NCI-H345 treated with DMSO at 0.1 percent for 48 hours (cell line): ENCODE data around the gene PKLR.
"Not testable (repeated sequence)": the region's sequence is repeated elsewhere in the genome, so short reads cannot be mapped to it uniquely, and the experiment has no call there.

ENCODE experiments used
- DNase-seq: peaks from one replicate; lab custom pipeline; 2025; ENCODE audit not compliant: unreplicated experiment; lab: John Stamatoyannopoulos, UW

The PKLR gene

DNA sequence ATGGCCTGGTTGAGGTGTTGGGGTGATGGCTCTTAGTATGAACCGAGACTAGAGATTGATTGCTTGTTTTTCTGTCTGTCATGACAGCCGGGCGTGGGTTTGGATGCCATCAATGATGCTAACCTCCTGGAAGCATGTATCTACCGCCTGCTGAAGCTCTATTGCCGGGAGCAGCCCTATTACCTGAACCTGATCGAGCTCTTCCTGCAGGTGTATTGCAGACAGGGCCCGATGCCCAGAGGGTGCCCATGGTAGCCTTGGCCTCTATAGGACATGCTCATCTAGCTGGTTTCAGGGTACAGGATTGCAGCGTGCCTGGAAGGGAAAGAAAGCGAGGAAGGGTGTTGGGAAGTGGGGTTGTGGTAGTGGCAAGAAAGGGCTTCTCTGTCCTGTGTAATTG, 16.8 kb upstream of the PKLR start:
- no peak for DNase-seq

- DNase-seq: no peak
Observed at GRCh38 chr1:155316922-155317321, 15.7 kb upstream of the PKLR start.

GRCh38 chr1:155313261-155313660, 12.0 kb upstream of the PKLR start:
- DNase-seq: no peak

GRCh38 chr1:155309423-155310021, 8.3 kb upstream of the PKLR start:
- DNase-seq: no peak

DNA sequence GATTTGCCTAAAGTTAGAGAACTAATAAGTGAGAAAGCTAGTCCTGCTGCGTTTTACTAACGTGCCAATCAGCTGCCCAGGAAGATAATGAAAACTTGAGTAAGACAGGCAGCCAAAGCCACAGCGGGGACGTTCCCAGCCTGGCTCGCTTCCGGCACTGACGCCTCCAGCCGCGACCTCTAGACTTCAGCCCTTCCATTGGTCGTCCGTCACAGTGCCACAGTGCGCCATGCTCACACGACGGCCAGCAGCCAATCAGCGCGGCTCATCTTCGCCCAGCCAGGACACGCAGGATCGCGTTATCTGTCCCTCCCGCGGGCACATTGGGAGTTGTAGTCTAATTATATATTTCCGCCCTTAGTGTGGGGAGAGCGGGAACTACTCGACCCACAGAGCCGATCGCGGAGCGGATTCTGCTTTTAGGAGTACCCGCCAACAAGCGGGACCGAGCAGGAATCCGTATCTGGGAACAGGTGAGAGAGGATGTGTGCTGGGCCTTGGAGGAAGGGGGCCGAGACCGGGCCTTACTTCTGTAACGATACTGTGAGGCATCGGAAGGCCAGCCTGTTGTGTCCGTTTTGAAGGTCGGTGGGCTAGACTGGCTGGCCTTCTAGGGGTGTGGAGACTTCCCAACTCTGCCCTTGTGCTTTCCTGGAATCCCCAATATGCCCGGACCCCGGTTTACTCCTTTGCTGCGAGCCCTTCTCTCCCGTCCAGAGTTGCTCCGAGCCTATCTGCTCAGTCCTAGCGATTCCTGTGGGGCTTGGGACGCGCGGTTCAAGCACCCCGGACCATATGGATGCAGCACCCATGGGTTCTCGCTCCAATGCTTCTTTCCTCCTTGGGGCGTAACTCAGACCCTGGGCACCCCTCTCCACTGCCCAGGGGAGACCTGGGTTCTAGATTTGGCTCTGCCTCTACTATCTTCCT, 7.5 kb upstream of the PKLR start, which contains the start of gene FDPS:
Gene FDPS, plus strand, starts transcription at position 374 of the 930 bp plus-strand sequence. CDS start 924 bp downstream, outside the sequence.
- peak; percentile 100 for DNase-seq

DNA sequence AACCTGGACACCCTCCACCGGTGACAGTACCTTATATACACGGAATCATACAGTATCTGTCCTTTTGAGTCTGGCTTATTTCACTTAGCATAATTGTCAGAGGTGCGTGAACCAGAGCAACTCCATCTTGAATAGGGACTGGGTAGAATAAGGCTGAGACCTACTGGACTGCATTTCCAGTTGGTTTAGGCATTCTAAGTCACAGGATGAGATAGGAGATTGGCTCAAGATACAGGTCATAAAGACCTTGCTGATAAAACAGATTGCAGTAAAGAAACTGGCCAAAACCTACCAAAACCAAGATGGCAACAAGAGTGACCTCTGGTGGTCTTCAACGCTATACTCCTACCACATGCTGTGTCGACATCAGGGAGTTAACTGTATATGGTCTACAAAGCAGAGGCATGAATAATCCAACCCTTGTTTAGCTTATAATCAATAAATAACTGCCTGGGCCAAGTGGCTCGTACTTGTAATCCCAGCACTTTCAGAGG, 6.1 kb upstream of the PKLR start:
- DNase-seq: no peak

GRCh38 chr1:155305881-155306391, 4.7 kb upstream of the PKLR start:
- no peak for DNase-seq

- no peak for DNase-seq
Observed at GRCh38 chr1:155304558-155305063, 3.4 kb upstream of the PKLR start.

- DNase-seq: no peak
Observed at GRCh38 chr1:155300553-155301329, 497 bp downstream of the PKLR start.

DNA sequence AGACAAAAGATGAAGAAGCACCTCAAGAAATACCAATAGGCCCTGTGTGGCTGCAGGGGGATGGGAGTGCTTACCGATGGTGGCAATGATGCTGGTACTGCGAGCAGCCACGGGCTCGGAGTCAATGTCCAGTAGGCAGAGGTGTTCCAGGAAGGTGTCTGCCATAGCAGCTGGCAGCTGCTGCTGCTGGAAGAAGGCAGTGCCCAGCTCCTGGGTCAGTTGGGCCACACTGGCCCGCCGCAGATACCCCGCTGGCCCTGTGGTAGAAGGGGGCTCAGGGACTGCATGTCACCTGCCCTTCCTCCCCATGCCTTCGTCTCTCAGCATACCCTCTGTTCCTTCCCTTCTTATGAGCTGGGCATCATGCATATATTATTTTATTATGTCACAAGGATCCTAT, 1.2 kb downstream of the PKLR start:
- no peak for DNase-seq

GRCh38 chr1:155297384-155297783, 3.9 kb downstream of the PKLR start:
- DNase-seq: no peak

- DNase-seq: no peak
Observed at GRCh38 chr1:155296661-155297060, 4.6 kb downstream of the PKLR start.

- DNase-seq: no peak
Observed at GRCh38 chr1:155295942-155296267, 5.3 kb downstream of the PKLR start.

- DNase-seq: no peak
Observed at GRCh38 chr1:155295183-155295941, 5.9 kb downstream of the PKLR start.

GRCh38 chr1:155294520-155295182, 6.6 kb downstream of the PKLR start:
- no peak for DNase-seq

GRCh38 chr1:155293086-155293749, 8.0 kb downstream of the PKLR start:
- no peak for DNase-seq

GRCh38 chr1:155291006-155291405, 10.2 kb downstream of the PKLR start:
- DNase-seq: not testable (repeated sequence)

DNA sequence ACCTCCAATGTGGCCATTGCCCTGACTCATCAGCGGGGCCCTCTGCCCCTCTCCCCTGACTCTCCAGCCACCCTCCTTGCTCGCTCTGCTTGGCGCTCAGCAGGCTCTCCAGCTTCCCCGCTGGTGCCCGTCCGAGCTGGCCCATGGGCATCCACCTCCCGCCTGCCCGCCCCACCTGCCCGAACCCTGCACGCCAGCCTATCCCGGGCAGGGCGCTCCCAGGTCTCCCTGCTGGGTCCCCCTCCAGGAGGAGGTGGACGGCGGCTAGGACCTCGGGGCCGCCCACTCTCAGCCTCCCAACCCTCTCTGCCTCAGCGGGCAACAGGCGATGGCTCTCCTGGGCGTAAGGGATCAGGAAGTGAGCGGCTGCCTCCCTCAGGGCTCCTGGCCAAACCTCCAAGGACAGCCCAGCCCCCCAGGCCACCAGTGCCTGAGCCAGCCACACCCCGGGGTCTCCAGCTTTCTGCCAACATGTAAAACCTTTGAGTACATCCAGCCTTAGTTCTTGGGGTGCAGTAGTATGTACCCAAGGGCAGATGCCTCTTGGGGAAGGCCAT, 13.2 kb downstream of the PKLR start:
- no peak for DNase-seq

DNA sequence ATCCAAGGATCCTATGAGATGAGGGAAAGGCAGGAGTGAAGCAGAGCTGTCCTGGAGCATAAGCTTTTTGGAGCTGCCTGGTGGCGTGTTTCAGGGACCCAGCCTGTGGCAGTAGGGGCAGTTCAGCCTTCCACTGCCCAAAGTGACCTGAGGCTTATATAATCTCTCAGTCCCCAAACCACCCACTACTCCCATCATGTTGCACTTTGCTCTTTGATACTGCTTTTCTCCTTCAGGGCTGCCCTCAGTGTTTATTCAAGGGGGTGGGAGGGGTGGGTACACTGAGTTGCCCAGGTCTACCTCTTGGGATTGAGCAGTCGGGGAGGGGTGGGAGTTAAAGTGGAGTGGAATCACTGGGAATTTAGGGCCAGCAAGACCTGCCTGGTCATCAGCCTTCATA, 14.7 kb downstream of the PKLR start:
- no peak for DNase-seq
